Adipose tissue (tissue), 3 donors: ENCODE measurements around the gene SPR. TPM values are rescaled to one million over a fixed set of nuclear protein-coding genes. Genes with fewer than 3 reads are reported as not detected.

ENCODE experiments used
- H3K27ac ChIP-seq: one replicate; pipeline ENCODE4 v1.5.1; 2013; ENCODE audit warnings: low read depth, low read length
- WGBS, 3 donors: extraction: QIAGEN DNeasy Blood & Tissue Kit; methylation state at CpG; one replicate each; pipeline ENCODE4 v1.1.7; 2013; 5-methylcytosine and 5-hydroxymethylcytosine counted together
- polyA plus RNA-seq, 3 donors: library from polyadenylated mRNA; stranded (reverse); fragments of 200-250 nt; gene quantifications; one replicate each; pipeline ENCODE4 v1.2.3, GENCODE V29; 2013
- donor health status: healthy with polysubstance abuse.
- donor health status: Bipolar disorder and iron deficiency.
- donor health status: healthy.

SPR gene
- polyA plus RNA-seq, 3 donors, result 29.0 to 57.6 (median 34.9) TPM

DNA sequence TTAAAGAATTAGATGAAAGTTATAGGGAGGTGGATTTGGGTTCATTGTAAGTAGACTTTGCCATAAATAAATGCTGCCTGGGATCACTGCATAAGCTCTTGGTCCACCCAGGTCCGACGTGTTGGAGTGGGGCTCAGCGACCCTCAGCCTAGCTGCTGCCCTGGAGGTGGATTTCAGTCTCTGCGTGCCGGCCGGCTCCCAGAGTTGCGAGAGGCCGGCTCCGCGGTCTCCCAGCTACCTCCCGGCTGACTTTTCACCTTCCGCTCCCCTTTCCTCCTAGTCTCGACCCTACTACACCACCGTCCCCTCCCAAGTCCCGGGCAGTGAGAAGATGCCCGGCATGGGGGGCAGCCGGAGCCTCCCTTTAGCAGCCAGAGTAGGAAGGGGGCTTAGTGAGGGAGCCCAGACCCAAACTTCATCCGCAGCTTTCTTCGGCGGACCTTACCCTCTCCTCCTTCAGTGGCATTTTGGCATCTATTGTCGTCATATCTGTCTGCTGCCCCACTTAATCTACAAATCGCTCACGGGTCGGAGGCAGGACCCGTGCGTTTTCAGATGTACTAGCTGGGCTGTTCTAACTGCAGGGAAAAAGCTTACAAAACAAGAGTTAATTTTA lies 38.2 kb downstream of the SPR start:
- 7 to 11% (median 10%) methylated on average over 26 of the region's 26 CpGs for WGBS, 3 donors

GRCh38 chr2:72926368-72926767 lies 39.2 kb downstream of the SPR start:
- H3K27ac ChIP-seq, result no peak overlapping the region
- 17 to 22% (median 19%) methylated on average over 4 of the region's 4 CpGs for WGBS, 3 donors

More for the DNA sequence above, 38.2 kb downstream of the SPR start:
- H3K27ac ChIP-seq, result no peak overlapping the region

- no peak overlapping the region for H3K27ac ChIP-seq
- 52 to 61% (median 58%) methylated on average over 6 of the region's 6 CpGs for WGBS, 3 donors
Measured at GRCh38 chr2:72926811-72927465, 39.7 kb downstream of the SPR start.

DNA sequence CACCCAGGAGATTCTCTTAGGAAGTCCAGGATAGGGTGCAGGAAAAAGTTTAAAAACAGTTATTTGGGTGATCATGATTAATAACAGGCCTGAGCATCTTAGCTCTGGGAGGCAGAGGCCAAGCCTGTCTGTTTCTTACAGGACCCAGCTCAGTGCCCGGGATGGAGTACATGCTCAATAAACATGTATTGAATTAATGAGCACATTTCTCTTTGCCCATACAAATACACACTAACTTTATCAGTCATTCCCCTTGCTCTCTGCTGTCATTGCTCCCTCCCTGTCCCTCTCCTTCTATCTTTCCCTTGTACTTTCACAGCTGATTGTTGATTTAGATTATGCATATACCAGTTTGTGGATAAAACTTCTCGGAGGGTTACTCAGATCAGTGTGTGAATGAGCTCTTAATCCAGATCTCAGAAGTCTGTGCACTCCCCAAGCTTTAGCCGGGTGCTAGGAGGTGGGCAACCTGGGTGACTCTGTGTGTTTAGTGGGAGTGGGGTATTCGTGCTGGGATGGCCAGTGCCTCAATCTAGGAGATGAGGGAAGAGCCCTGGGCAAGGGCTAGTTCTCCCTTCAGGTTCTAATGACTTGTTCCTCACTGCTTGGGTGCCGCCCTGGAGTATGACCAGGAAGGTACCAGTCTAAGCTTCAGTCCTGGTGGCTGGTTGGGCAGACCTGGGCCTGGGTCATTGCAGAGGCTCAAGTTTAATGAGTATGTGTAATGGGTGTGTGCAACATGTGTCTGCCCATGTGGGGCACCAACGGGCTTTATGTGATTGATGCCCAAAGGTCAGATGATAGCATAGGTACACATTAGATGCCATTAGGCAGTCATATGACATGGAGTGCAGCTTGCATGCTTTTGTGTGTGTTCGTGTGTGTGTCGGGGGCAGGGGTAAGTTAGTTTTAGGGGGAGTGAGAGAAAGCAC lies 40.7 kb downstream of the SPR start:
- H3K27ac ChIP-seq, result no peak overlapping the region
- 70 to 84% (median 81%) methylated on average over 8 of the region's 8 CpGs for WGBS, 3 donors

DNA sequence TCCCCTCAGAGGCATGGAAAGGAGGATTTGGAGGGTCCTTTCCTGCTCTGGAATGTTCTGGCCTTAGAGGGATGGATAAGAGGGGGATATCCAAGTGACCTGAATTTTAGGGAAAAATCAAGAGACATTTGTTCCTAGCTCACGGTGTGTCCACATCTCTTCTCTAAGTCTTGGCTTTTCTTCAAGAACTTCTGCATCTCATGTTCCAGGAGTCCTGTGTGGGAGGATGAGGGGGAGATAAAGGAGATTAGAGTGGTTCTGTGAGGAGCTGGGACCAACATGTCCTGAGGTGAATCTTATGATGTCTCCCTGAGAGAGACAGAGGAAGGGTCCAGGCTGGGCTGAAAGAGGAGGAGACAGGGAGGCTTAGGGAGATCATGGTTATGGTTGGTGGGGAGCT lies 41.8 kb downstream of the SPR start:
- H3K27ac ChIP-seq, result no peak overlapping the region
- 88 to 94% (median 91%) methylated on average over 1 of the region's 1 CpG for WGBS, 3 donors

GRCh38 chr2:72931280-72931910 lies 44.2 kb downstream of the SPR start:
- H3K27ac ChIP-seq, result no peak overlapping the region
- 92 to 93% (median 93%) methylated on average over 13 to 14 of the region's 14 CpGs for WGBS, 3 donors

DNA sequence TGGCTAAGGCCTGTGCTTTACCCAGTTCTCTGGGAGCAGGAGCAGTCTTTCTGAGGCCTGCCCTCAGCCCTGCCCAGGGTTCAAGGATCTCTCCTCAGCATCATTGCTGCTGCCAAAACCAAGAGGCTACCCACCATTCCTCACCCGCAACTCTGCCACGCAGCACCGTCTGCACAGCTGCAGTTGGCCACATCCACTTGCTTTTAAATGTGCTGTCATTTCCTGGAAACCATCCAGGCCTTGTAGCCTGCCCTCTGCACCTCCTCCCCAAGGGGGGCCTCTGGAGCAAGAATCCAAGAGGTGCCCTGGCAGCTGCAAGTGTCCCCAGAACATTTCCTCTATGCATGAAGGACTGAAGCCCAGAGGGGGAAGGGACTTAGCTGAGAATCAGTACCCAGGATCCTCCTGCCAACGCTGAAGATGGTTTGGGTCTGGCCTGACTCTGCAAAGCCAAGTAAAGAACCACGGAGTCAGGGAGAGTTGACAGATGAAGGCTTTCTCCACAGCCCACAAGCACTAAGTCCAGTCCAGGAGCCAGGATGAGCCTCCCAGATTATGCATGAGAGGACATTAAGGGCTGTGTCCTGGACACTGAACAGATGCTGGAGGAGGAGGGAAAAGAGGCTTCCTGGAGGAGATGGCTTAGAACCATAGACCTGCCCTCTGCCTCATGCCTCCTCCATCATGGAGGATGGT lies 45.0 kb downstream of the SPR start:
- 39 to 54% (median 49%) methylated on average over 5 of the region's 5 CpGs for WGBS, 3 donors
- H3K27ac ChIP-seq, result no peak overlapping the region

GRCh38 chr2:72932805-72933204 lies 45.6 kb downstream of the SPR start:
- 92% methylated on average over 4 of the region's 4 CpGs for WGBS, 3 donors
- no peak overlapping the region for H3K27ac ChIP-seq

DNA sequence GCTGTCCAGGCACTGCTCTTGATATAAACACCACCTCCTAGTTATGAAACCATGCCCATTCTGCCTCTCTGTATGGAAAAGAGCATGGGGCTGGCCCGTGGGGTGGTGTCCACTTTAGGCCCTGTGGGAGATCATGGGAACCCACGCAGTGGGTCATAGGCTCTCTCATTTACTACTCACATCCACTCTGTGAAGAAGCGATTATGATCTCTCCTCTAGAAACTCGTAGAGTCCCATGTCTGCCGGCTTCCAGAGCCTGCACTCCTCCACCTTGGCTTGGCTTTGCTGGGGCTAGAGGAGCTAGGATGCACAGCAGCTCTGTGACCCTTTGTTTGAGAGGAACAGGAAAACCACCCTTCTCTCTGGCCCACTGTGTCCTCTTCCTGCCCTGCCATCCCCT lies 46.0 kb downstream of the SPR start:
- H3K27ac ChIP-seq, result no peak overlapping the region
- 77 to 85% (median 79%) methylated on average over 5 of the region's 5 CpGs for WGBS, 3 donors

GRCh38 chr2:72933646-72934151 lies 46.5 kb downstream of the SPR start:
- H3K27ac ChIP-seq, result no peak overlapping the region
- WGBS, 3 donors, result 86 to 90% (median 88%) methylated on average over 12 of the region's 12 CpGs

DNA sequence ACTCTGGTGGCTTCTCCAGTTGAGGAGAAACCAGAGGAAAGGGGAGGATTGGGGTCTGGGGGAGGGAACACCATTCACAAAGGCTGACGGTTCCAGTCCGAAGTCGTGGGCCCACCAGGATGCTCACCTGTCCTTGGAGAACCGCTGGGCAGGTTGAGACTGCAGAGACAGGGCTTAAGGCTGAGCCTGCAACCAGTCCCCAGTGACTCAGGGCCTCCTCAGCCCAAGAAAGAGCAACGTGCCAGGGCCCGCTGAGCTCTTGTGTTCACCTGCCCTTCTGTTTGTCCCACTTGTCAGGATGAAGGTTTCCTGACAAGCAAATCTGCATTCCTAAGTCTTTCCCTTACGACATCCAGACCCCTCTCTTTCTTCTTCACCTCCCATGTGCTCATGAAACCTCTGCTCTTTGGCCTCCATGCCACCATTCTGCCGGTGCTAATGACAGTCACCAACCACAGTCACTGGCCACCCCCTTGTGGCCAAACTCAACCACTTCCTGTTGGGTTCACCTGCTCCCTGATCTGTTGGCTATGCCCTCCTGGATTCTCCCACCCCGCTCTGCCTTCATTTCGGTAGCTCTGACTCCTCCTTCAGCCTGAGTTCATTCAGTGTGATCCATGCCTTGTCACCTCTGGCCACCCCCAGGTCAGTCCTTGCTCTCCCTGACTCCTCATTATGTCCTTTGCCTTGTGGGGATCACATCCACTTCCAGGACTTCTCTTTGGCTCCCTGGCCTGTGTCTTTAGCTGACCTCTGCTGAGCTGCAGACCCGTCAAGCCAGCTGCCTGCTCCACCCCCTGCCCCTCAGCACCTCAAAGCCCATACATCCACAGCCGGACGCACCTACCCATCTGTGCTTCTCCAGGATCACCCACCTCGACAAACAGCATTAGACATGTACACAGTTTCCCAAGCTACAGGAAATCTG lies 47.7 kb downstream of the SPR start:
- H3K27ac ChIP-seq, result no peak overlapping the region
- 78 to 84% (median 81%) methylated on average over 14 of the region's 14 CpGs for WGBS, 3 donors

- no peak overlapping the region for H3K27ac ChIP-seq
- 88 to 96% (median 93%) methylated on average over 2 of the region's 2 CpGs for WGBS, 3 donors
Measured at GRCh38 chr2:72935611-72935957, 48.4 kb downstream of the SPR start.

DNA sequence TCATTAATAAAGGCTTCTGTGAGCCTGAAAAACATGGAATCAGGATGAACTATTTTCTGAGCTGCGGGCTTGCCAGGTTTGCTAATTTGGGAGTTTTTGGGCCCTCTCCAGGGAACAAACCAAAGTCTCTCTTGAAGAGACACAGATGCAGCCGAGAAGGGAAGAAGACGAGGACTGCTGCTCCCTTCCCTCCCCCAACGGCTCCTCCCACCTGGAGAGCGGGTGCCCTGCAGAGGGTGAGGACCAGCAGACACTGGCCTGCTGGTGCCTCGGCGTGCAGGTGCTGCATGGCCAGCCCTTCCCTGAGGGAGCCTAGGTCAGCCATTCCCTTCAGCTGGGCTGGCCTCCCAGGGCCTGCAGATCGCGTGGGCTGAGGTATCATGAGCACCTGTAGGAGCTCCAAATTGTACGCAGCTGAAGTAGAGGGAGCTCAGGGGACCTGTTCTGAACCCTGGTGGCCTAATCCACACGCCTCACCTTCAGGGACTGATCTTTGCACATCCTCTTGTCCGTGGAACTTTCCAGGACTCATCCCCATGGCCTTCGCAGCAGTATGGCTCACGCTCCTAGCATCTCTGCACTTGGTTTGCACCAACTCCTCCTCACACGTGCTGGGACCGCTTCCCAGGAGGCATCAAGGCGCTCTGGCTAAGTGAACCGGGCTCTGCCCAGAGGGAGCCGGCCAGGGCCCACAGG lies 49.6 kb downstream of the SPR start:
- H3K27ac ChIP-seq, result no peak overlapping the region
- 57 to 71% (median 59%) methylated on average over 19 of the region's 19 CpGs for WGBS, 3 donors

- H3K27ac ChIP-seq, result no peak overlapping the region
- 71 to 86% (median 71%) methylated on average over 15 of the region's 15 CpGs for WGBS, 3 donors
Measured at GRCh38 chr2:72937356-72937669, 50.1 kb downstream of the SPR start.

GRCh38 chr2:72938455-72938854 lies 51.2 kb downstream of the SPR start:
- no peak overlapping the region for H3K27ac ChIP-seq
- 57 to 80% (median 78%) methylated on average over 4 to 5 of the region's 5 CpGs for WGBS, 3 donors

DNA sequence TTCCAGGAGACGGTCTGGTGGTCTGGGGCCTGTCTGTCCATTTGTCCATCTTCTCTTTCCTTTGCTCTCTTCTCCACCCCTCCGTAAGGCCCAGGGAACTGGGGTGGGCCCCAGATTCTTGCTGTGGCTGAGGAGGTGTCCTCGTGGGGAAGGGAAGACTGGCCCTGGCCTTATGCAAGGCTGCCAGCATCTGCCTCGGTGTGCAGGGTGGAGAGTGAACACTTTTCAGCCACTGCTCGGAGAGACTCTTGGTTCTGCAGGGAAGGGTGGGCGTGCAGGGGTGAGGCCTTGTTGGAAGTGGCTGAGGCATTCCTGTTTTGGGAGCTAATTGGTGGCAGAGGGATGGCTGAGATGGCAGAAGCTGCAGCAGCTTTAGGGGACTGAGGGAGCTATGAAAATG lies 53.2 kb downstream of the SPR start:
- H3K27ac ChIP-seq, result no peak overlapping the region
- WGBS, 3 donors, result 82 to 89% (median 82%) methylated on average over 6 of the region's 6 CpGs

DNA sequence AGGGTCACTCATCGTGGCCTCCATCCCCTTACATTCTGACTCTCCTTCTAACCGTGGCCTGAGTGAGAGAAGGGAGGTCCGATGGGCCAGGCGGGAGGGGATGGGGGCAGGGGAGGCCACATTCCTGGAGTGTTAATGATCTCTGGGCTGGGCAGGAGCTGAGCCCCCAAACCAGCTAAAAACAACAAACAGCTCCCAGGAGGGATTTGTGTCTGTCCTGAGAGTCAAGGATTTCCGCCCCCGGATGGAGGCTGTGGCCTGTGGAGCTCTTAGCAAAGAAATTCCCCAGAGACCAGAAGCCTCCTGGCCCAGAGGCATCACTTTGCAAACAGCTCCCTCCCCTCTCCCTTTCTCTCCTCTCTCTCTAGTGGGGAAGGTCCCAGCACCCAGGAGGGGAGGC lies 53.6 kb downstream of the SPR start:
- 72 to 84% (median 76%) methylated on average over 6 of the region's 6 CpGs for WGBS, 3 donors
- H3K27ac ChIP-seq, result no peak overlapping the region
